ENCODE results near the gene KITLG. TPM values are rescaled to one million over a fixed set of nuclear protein-coding genes. Genes with fewer than 3 reads are reported as not detected.
"Not testable (repeated sequence)": the region's sequence is repeated elsewhere in the genome, so short reads cannot be mapped to it uniquely, and the experiment has no call there.

The KITLG gene
- total RNA-seq, 1 experiment from 2014 or later, result 14.5 TPM

DNA sequence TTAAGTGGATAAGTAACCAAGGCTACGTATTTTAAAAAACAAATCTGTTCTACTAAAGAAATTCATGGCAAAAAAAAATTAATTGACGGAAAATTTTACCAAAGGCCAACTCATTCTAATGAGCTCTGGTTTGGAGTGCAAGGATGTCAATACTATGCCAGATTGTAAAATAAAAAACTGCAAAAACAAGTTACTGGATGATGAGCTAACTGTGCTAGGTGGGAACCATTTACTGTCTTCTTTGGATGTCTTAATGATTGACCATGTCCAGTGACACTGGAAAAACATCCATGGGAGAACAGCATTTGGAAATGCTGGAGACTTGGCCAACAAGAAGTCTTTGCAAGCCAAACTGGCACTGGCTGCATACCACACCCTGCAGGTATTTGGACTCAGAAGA lies 41.6 kb downstream of the KITLG start:
- peaks cover 2% of the 10 kb centered on the region for H3K36me3 ChIP-seq
- no peak for DNase-seq
- H3K9me3 ChIP-seq (replicated peaks), result no peaks in the 10 kb centered on the region
- H3K27ac ChIP-seq, result no peak overlapping the region
- H3K27me3 ChIP-seq, result no peaks in the 10 kb centered on the region
- no peaks in the 10 kb centered on the region for H3K4me1 ChIP-seq
- no peak overlapping the region for H3K4me3 ChIP-seq

- no peak for DNase-seq
- H3K27ac ChIP-seq, result no peak overlapping the region
- H3K4me3 ChIP-seq, result no peak overlapping the region
- peaks cover 2% of the 10 kb centered on the region for H3K36me3 ChIP-seq
- no peaks in the 10 kb centered on the region for H3K9me3 ChIP-seq (replicated peaks)
- no peaks in the 10 kb centered on the region for H3K27me3 ChIP-seq
- no peaks in the 10 kb centered on the region for H3K4me1 ChIP-seq
Measured at GRCh38 chr12:88538250-88538649, 42.0 kb downstream of the KITLG start.

GRCh38 chr12:88530868-88531267 lies 49.4 kb downstream of the KITLG start:
- Histone ChIP-seq H3K4me3 (no peak overlapping the region), H3K36me3 (peaks cover 12% of the 10 kb centered on the region; the same call in 1 of the 2 replicates), H3K9me3 (replicated peaks) (0 out of 2 replicates have a peak, but pooled peaks cover 3% of the 10 kb centered on the region), H3K27ac (no peak overlapping the region), H3K4me1 (no peaks in the 10 kb centered on the region), H3K27me3 (no peaks in the 10 kb centered on the region)
- DNase-seq, result no peak

DNA sequence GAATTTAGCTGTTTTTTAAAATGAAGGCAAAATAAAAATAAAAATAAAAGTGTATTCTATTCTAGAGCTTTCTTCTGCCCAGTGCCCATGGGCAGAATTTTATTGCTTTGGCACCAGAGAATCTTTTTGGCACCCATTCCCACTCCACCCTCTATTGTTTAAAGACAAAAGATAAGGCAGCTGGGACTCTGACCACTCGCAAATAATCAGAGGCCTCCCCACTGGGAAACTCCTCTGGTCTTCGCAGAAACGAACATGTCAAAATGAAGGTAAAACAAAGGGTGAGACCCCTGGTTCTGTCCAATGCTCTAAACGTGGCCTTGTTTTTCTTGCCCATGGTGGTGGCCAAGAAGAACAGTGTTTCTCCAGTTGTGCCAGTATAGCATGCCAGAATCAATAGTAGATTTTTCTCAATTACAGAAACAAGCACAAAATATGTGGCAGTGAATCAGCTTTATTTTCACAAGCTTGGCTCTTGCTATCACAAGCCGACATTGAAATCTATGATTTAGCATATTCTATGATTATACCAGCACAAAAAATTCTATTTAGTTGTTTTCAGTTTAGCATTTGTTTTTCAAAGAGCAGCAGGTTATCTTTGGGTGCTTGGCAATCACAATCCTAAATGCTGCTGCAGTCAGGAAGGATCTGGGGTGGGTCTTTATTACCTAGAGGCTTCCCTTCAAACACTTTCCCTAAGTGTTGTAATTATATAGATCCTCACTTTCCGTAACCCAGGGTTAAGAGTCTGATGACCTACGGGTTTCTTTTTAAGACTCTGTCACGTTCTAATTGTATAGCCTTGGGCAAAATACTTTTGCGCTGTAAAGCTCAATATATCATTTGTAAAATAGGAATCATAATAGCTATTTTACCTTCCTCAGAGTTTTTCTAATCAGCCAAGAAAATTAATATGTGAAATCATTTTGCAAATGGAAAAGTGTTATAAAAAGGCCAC lies 50.5 kb downstream of the KITLG start:
- no peaks in the 10 kb centered on the region for H3K27me3 ChIP-seq
- no peak overlapping the region for H3K27ac ChIP-seq
- no peak overlapping the region for H3K4me3 ChIP-seq
- H3K36me3 ChIP-seq, result peaks cover 12% of the 10 kb centered on the region
- no peak for DNase-seq
- H3K9me3 ChIP-seq (replicated peaks), result 0 out of 2 replicates have a peak, but pooled peaks cover 3% of the 10 kb centered on the region
- no peaks in the 10 kb centered on the region for H3K4me1 ChIP-seq

- no peak for DNase-seq
- Histone ChIP-seq H3K36me3 (peaks cover 10% of the 10 kb centered on the region), H3K9me3 (replicated peaks) (0 out of 2 replicates have a peak, but pooled peaks cover 3% of the 10 kb centered on the region)
Measured at GRCh38 chr12:88522961-88523360, 57.3 kb downstream of the KITLG start.

GRCh38 chr12:88520436-88520820 lies 59.8 kb downstream of the KITLG start:
- DNase-seq, result no peak
- no peaks in the 10 kb centered on the region for H3K27me3 ChIP-seq
- H3K27ac ChIP-seq, result no peak overlapping the region
- no peaks in the 10 kb centered on the region for H3K9me3 ChIP-seq (replicated peaks)
- no peaks in the 10 kb centered on the region for H3K4me1 ChIP-seq
- peaks cover 7% of the 10 kb centered on the region for H3K36me3 ChIP-seq
- no peak overlapping the region for H3K4me3 ChIP-seq

More at GRCh38 chr12:88522961-88523360, 57.3 kb downstream of the KITLG start:
- Histone ChIP-seq H3K27ac (no peak overlapping the region), H3K4me3 (no peak overlapping the region), H3K27me3 (no peaks in the 10 kb centered on the region), H3K4me1 (no peaks in the 10 kb centered on the region)

DNA sequence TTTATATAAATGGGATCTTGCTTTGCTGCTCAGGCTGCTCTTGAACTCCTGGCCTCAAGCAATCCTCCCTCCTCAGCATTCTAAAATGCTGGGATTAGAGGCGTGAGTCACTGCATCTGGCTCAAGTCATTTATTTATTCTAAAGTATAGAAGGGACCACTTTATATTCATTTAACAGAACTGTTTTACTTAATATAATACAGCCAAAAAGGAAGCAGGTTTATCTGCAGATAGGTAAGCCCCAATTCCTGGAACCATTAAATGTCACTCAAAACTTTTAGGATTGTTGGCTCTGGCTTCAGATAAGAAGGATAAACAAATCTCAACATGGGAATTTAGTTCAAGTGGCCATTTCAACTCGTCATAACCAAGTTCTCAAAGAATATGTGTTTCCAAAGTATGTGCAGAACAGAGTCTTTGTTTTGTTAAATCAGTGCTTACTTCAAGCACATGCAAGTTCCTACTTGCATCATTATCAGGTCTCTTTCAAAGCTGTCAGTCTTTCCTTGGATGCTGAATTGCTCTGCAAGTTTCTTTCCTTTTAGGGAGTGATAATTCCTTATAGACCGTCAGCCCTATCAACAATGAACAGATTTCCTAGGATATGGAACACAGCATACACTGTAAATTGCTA lies 60.4 kb downstream of the KITLG start:
- H3K27ac ChIP-seq, result no peak overlapping the region
- no peaks in the 10 kb centered on the region for H3K4me1 ChIP-seq
- no peaks in the 10 kb centered on the region for H3K27me3 ChIP-seq
- no peaks in the 10 kb centered on the region for H3K9me3 ChIP-seq (replicated peaks)
- no peak for DNase-seq
- peaks cover 7% of the 10 kb centered on the region; the same call in 1 of the 2 replicates for H3K36me3 ChIP-seq
- H3K4me3 ChIP-seq, result no peak overlapping the region

- no peaks in the 10 kb centered on the region for H3K9me3 ChIP-seq (replicated peaks)
- DNase-seq, result no peak
- H3K4me3 ChIP-seq, result no peak overlapping the region
- H3K27me3 ChIP-seq, result no peaks in the 10 kb centered on the region
- no peak overlapping the region for H3K27ac ChIP-seq
- H3K36me3 ChIP-seq, result peaks cover 7% of the 10 kb centered on the region; the same call in 1 of the 2 replicates
- H3K4me1 ChIP-seq, result no peaks in the 10 kb centered on the region
Measured at GRCh38 chr12:88518863-88519403, 61.3 kb downstream of the KITLG start.

DNA sequence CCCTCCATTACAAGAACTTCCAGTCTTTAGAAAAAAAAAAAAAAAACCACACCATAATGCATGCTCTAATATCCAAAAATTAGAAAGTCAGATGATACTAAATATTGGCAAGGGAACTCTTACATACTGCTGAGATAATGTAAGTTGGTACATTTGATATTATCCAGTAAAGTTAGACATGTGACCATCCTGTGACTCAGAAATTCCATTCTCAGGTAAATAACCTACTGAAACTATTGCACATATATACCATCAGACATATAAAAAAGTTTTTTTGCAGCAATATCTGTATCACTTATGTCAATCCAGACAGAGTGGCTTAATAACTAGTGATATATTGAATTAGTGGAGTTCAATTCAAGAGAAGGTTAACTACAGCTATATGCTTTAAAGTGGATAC lies 63.5 kb downstream of the KITLG start:
- Histone ChIP-seq H3K9me3 (replicated peaks) (no peaks in the 10 kb centered on the region), H3K27ac (no peak overlapping the region), H3K4me1 (no peaks in the 10 kb centered on the region), H3K36me3 (peaks cover 7% of the 10 kb centered on the region; the same call in 1 of the 2 replicates), H3K4me3 (no peak overlapping the region), H3K27me3 (no peaks in the 10 kb centered on the region)
- no peak for DNase-seq

- Histone ChIP-seq H3K36me3 (peaks cover 6% of the 10 kb centered on the region; the same call in 1 of the 2 replicates), H3K4me3 (no peak overlapping the region), H3K4me1 (no peaks in the 10 kb centered on the region), H3K9me3 (replicated peaks) (no peaks in the 10 kb centered on the region), H3K27me3 (no peaks in the 10 kb centered on the region), H3K27ac (no peak overlapping the region)
- DNase-seq, result no peak
Measured at GRCh38 chr12:88510843-88511242, 69.4 kb downstream of the KITLG start.

DNA sequence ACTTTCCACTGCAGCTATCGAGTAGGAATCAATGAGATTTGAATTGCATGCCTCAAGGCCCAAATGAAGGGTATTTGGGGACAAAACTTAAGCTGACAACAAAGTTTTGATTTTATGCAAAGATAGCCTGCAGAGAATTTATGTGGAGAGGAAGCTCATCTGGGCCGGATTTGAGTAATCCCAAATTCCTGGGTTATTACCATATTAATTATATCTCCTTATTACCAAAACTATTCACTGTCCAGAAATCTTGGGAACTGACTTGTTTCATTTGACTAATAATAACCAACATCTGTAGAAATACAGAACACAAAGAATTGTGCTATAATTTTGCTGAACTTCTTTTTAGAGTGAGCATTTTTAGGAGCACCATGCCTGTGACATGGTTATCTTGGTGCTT lies 70.4 kb downstream of the KITLG start:
- H3K9me3 ChIP-seq (replicated peaks), result no peaks in the 10 kb centered on the region
- DNase-seq, result no peak
- no peak overlapping the region for H3K4me3 ChIP-seq
- no peaks in the 10 kb centered on the region for H3K4me1 ChIP-seq
- no peak overlapping the region for H3K27ac ChIP-seq
- 0 out of 2 replicates have a peak, but pooled peaks cover 7% of the 10 kb centered on the region for H3K36me3 ChIP-seq
- no peaks in the 10 kb centered on the region for H3K27me3 ChIP-seq

GRCh38 chr12:88509347-88509746 lies 70.9 kb downstream of the KITLG start:
- Histone ChIP-seq H3K9me3 (replicated peaks) (no peaks in the 10 kb centered on the region; the same call in 1 of the 2 replicates), H3K27me3 (no peaks in the 10 kb centered on the region), H3K27ac (no peak overlapping the region), H3K4me3 (no peak overlapping the region), H3K36me3 (0 out of 2 replicates have a peak, but pooled peaks cover 7% of the 10 kb centered on the region), H3K4me1 (no peaks in the 10 kb centered on the region)
- DNase-seq, result no peak

GRCh38 chr12:88507851-88508250 lies 72.4 kb downstream of the KITLG start:
- H3K9me3 ChIP-seq (replicated peaks); H3K4me1 ChIP-seq; H3K4me3 ChIP-seq; H3K27ac ChIP-seq; H3K27me3 ChIP-seq; DNase-seq: not testable (repeated sequence)
- H3K36me3 ChIP-seq, result peaks cover 13% of the 10 kb centered on the region

GRCh38 chr12:88507270-88507669 lies 73.0 kb downstream of the KITLG start:
- no peak overlapping the region for H3K27ac ChIP-seq
- H3K27me3 ChIP-seq, result no peaks in the 10 kb centered on the region

DNA sequence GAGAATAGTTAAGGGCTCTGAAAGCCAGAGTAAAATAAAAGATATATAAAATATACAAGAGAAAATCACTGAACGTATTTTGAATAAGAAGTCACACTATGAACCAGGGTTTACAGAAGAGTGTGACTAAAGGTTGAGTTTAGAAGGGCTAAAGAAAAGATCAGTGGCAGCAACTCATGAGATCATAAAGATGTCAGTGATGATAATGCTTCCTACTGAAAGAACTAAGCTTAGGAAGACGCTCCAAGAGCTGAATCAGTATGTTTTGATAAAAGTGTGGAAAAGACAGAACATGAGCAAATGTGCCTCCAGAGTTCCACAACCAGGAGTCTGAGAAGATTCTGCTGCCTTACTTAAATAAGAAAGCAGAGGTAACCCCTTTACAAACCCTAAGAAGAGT lies 74.6 kb downstream of the KITLG start:
- no peaks in the 10 kb centered on the region; the same call in 1 of the 2 replicates for H3K9me3 ChIP-seq (replicated peaks)
- H3K27ac ChIP-seq, result no peak overlapping the region
- no peak for DNase-seq
- H3K4me3 ChIP-seq, result no peak overlapping the region
- peaks cover 13% of the 10 kb centered on the region for H3K36me3 ChIP-seq
- H3K4me1 ChIP-seq, result peaks cover 6% of the 10 kb centered on the region; the same call in 1 of the 2 replicates
- H3K27me3 ChIP-seq, result no peaks in the 10 kb centered on the region

More at GRCh38 chr12:88507270-88507669, 73.0 kb downstream of the KITLG start:
- Histone ChIP-seq H3K9me3 (replicated peaks) (no peaks in the 10 kb centered on the region; the same call in 1 of the 2 replicates), H3K4me3 (no peak overlapping the region), H3K36me3 (peaks cover 13% of the 10 kb centered on the region), H3K4me1 (peaks cover 6% of the 10 kb centered on the region; the same call in 1 of the 2 replicates)
- no peak for DNase-seq

Measured in SJCRH30 (cell line).